Stimulated activated CD4-positive, alpha-beta T cell treated with anti-CD3 and anti-CD28 coated beads, Interleukin-4, amount 100 ng/mL, for 48 hours (primary cell): ENCODE data around the gene SLX9.

ENCODE experiments used
- DNase-seq, 2 donors: peaks; one replicate each; pipeline ENCODE4 v3.0.0-alpha.2; 2020; ENCODE audit warnings: low read depth in 2 of 2

SLX9 gene

GRCh38 chr21:45001134-45002095 is 61.6 kb downstream of the SLX9 start:
- no peak for DNase-seq

DNA sequence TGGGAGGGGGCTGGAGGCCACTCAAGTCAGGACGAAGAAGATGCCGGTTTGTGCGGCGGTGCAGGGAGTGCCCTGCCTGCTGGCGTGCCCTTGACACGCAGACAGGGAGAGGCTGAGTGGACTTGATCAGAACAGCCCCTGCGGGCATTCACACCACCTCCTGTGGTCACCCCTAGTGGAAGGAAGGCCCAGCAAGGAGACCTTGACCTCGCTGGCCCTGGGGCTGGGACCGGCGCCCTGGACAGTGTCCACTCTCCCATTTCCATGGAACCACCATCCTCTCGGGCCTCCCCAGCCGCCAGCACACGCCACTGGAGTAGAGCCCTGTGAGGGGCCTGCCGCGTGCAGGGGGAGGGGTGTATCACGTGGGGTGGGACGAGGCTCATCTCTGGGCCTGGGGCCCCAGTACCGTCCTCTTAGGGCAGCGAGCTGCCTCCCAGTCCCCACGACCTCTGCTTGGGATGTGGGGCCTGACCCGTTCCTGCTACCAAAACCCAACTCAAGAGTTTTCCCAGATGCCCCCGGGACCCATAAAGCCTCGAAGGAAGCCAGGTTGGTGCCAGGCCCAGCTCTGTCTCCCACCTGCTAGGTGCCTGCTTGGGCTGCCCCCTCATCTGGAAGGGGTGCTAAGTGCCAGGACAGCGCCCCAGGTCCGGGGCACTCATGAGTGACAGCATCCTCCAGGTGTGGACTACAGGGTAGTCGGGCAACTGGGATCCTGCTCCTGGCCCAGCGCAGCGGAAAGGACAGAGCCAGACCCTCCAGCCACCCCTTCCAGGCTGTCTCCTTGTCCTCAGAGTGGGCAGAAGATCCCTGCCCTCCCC is 62.8 kb downstream of the SLX9 start:
- no peak for DNase-seq

DNA sequence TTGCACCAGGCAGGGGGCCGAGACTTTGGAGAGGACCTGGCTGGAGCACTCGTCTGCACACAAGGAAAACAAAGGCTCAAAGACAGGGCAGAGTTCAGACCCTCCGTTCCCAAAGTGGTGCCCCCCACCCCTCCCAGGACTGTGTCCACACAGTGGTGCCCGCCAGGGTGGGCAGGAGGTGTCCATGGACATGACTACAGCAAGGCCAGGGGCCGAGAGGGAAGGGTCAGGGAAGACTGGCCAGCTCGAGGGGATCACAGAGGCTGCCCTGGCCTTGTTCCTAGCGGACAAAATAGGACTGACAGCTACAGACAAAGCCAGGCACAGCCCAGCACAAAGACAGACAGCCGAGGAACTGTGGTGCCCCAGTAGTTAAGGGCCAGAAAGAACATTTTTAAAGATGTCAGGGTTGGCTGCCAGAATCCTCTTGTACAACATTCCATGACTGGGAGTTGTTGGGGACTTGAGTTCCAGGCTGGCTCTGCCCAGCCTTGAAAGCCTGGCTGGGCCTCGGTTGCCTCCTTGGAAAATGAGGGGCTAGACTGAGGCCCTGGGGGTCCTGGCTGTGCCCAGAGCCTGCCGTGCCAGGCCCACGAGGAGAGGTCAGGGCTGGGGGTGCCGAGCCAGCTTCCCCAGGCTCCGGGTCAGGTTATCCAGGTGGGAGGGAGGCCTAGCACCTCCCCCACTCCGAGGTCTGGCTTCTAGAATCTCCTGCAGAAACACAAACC is 63.7 kb downstream of the SLX9 start:
- DNase-seq, result no peak

DNA sequence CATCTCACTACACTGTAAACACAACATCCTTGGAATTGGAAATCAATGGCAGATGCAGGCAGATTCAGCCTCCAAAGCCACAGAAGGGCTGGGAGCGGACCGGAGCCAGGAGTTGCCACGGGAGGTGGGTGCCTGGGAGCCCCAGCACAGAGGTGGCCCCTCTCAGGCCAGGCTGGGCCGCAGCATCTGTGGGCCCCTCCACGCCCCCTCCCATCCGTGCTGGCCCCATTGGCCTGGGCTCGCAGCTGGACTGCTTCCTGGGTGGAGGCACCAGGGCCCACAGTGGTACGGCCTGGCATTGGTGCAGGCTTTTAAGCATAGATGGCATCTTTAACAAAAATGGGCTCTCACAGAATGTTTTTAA is 64.2 kb downstream of the SLX9 start:
- no peak for DNase-seq

DNA sequence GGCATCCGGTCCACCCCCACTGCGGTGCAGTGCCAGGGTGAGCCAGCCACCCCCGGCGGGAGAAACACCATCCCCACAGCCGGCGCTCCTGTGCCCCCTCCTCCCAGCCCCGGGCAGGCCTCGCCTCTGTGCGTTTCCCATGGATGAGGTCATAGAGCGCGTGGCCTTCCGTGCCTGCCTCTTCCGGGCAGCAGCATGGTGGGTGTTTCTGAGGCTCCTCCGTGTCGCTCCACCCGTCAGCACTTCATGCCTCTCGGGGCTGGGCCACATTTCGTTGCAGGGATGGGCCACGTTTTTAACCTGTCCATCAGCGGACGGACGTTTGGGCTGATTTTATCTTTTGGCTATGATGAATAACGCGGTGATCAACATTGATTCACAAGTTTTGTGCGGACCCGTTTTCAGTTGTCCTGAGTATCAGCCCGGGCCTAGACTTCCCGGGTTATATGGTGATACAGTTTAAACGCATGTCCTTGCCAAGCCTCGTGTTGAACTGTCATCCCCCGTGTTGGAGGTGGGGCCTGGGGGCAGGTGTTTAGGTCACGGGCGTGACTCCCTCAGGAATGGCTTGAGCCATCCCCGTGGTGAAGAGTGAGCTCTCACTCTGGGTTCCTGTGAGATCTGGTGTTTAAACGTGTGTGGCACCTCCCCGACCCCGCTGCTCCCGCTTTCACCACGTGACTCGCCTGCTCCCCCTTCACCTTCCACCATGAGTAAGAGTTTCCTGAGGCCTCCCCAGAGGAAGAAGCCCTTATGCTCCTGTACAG is 64.8 kb downstream of the SLX9 start:
- peak in 1 of 2 donors; percentile 22 for DNase-seq

- DNase-seq, result no peak
Observed at GRCh38 chr21:45006536-45007095, 66.8 kb downstream of the SLX9 start.

- DNase-seq, result no peak
Observed at GRCh38 chr21:45009616-45010015, 69.8 kb downstream of the SLX9 start.

DNA sequence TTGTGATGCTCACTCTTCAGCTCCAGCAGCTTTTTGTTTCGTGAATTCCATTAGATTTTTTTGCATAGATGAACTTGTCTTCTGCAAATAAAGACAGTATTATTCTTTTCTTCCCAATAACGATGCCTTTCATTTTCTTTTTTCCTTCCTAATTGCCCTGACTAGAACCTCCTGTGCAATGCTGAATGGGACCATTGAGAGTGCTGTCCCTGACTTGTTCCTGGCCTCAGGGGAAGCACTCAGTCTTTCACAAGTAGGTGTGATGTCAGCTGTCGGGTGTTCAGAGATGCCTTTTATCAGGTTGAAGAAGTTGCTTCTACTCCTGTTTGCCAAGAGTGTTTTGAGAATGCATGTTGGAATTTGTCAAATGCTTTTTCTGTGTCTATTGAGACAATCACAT is 70.3 kb downstream of the SLX9 start:
- DNase-seq, result no peak

GRCh38 chr21:45010860-45011259 is 71.0 kb downstream of the SLX9 start:
- no peak for DNase-seq

GRCh38 chr21:45011426-45011825 is 71.6 kb downstream of the SLX9 start:
- no peak for DNase-seq

- DNase-seq, result no peak
Observed at GRCh38 chr21:45011911-45012661, 72.3 kb downstream of the SLX9 start.

GRCh38 chr21:45012662-45013259 is 72.9 kb downstream of the SLX9 start:
- no peak for DNase-seq

DNA sequence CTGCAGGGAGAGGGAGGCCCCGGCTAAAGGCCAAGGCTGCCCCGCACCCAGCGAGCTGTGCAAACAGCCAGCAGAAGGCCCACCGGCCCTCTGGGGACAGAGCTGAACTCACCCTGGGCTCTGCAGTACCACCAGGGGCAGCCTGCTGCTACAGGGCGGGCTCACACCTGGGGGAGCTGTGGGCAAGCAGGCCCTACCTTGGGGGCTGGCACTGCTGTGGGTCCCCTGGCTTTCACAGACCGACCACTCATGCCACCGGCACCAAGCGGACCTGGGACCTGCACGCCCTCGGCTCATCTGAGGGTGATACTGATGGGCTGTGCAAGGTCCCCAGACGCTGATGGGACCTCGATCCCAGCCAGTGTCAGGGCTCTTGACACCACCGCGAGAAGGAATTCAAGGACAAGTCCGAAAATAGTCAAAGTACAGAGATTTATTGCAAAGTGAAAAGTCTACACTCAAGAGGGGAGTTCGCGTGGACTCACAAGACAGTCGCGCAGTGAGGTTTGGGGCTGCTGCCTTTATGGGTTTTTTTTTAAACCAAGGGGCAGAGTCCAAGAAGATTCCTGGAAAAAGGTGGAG is 73.5 kb downstream of the SLX9 start:
- no peak for DNase-seq

GRCh38 chr21:45014747-45015468 is 75.1 kb downstream of the SLX9 start:
- no peak for DNase-seq

DNA sequence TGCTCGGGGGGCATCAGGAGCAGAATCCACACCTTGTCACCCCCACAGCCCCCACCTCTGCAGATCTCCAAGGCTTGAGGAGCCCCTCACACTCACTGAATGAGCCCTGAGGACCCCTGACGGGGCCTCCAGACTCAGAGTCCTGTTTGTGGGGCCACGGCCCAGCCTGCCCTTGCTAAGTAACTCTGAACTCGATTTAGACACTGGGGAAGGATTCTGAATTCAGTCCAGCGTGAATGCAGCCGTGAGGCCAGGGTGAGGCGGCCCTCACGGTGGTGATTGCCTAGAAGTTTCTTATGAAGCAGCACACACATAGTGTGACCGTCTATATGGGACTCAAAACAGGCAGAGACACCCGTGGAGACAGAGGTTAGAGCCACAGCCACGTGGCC is 75.6 kb downstream of the SLX9 start:
- DNase-seq, result no peak

DNA sequence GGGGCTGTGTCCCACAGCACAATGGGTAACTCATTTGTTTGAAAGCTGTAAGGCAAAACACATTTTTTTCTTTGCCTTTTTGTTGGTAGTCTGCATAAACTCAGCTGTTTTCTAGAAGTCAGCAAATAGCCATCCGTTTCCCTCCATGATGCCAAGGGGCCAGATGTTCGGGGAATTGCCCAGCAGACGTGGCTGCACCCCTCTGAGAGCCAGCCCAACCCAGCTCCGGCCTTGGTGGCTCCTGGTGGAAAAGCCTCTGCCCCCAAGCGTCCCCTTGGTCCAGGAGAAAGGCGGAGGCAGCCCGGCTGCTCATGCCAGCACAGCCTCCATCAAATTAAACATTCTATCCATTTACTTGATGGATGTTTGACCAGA is 76.2 kb downstream of the SLX9 start:
- DNase-seq, result no peak

- no peak for DNase-seq
Observed at GRCh38 chr21:45016406-45017038, 76.7 kb downstream of the SLX9 start.
